Thoracic aorta (tissue), 2 donors: ENCODE data around the gene C1orf53. TPM values are rescaled to one million over a fixed set of nuclear protein-coding genes. Genes with fewer than 3 reads are reported as not detected.

Experiments used
- ATAC-seq: fragments of 150-250 bp; one replicate; pipeline ENCODE4 v1.8.0; 2017; ENCODE audit warnings: low read depth; ENCODE audit not compliant: insufficient number of reproducible peaks, low FRiP score
- DNase-seq: peaks from one replicate; pipeline ENCODE4 v3.0.0-alpha.2; 2020; ENCODE audit warnings: low spot score
- H3K27ac ChIP-seq, 2 donors: fragments of 200-600 bp; sonication (generic); 1 replicate in 1 of 2; 2 replicates in 1 of 2; pipeline ENCODE4 v1.5.1; 2016; ENCODE audit warnings: mild to moderate bottlenecking in 2 of 2, moderate library complexity in 2 of 2
- H3K27me3 ChIP-seq: fragments of 200-600 bp; sonication (generic); replicated peaks from 2 replicates; pipeline ENCODE4 v1.6.0; 2016; ENCODE audit warnings: mild to moderate bottlenecking; ENCODE audit not compliant: insufficient read depth
- H3K36me3 ChIP-seq: fragments of 200-600 bp; sonication (generic); one replicate; pipeline ENCODE4 v1.5.1; 2016
- H3K4me1 ChIP-seq, 2 donors: fragments of 200-600 bp; sonication (generic); 1 replicate in 1 of 2; 2 replicates in 1 of 2; pipeline versions ENCODE4 v1.5.1 to v1.6.0; 2016; ENCODE audit warnings: low read depth in 2 of 2, mild to moderate bottlenecking in 1 of 2; ENCODE audit not compliant: control insufficient read depth in 1 of 2
- H3K4me3 ChIP-seq: fragments of 200-600 bp; sonication (generic); 2 replicates; pipeline ENCODE4 v1.5.1; 2016; ENCODE audit warnings: mild to moderate bottlenecking
- H3K9me3 ChIP-seq: fragments of 200-600 bp; sonication (generic); 2 replicates; pipeline ENCODE4 v1.5.1; 2016
- CTCF ChIP-seq: fragments of 200-600 bp; sonication (generic); IDR thresholded peaks from one replicate; pipeline ENCODE4 v1.5.1; 2019; ENCODE audit warnings: antibody characterized with exemption
- total RNA-seq, 2 donors: library from RNA; depleted of rRNA; stranded (reverse); fragments of >200 nt; gene quantifications; one replicate each; pipeline versions ENCODE4 v1.1.0 to v1.2.3, GENCODE V29; 2016

The C1orf53 gene
- total RNA-seq, 2 donors from 2014 or later: not detected

- Histone ChIP-seq H3K4me1 (no peaks in the 10 kb centered on the region), H3K27me3 (no peaks in the 10 kb centered on the region), H3K4me3 (no peak overlapping the region), H3K36me3 (no peaks in the 10 kb centered on the region), H3K27ac (no peak overlapping the region), H3K9me3 (no peaks in the 10 kb centered on the region)
- no peak for TF ChIP-seq CTCF
- ATAC-seq (no peak), DNase-seq (no peak)
Measured at GRCh38 chr1:197954718-197955418, 52.4 kb downstream of the C1orf53 start.

GRCh38 chr1:197955486-197956394 lies 53.3 kb downstream of the C1orf53 start:
- Histone ChIP-seq H3K36me3 (no peaks in the 10 kb centered on the region), H3K4me3 (no peak overlapping the region), H3K27me3 (no peaks in the 10 kb centered on the region), H3K27ac (no peak overlapping the region), H3K4me1 (no peaks in the 10 kb centered on the region), H3K9me3 (no peaks in the 10 kb centered on the region)
- no peak for DNase-seq
- TF ChIP-seq CTCF: no peak
- ATAC-seq: no peak

Other genes with a start within 250 kb of the C1orf53 start
- 10 to 100 TPM in 1 of 2 donors, 1 to 10 TPM in 1; 9.6 to 17.2 TPM for gene DENND1B, start 127.2 kb upstream of the C1orf53 start, total RNA-seq
- gene LHX9, start 14.7 kb downstream of the C1orf53 start, total RNA-seq: not detected